SK-N-SH (cell line): Measurements from ENCODE around the gene GPR39. TPM values are rescaled to one million over a fixed set of nuclear protein-coding genes. Genes with fewer than 3 reads are reported as not detected.
A peak's percentile ranks its signal among the peaks of the same experiment; 100 is the strongest.

Experiments
- CTCF ChIA-PET: fragments of 300-600, 350-600 bp; formaldehyde crosslinking; extraction: SDS; loops from one replicate; lab custom pipeline; 2021; lab: Yijun Ruan, JAX
- POLR2A ChIA-PET: fragments of 350-600 bp; sonication (Branson Sonifier 250); formaldehyde crosslinking; extraction: SDS; loops from one replicate; lab custom pipeline; 2020; ENCODE audit warnings: antibody characterized with exemption, inconsistent platforms; lab: Yijun Ruan, JAX
- DNase-seq: peaks from one replicate; pipeline ENCODE4 v3.0.0; 2012
- H2AFZ ChIP-seq: fragments of 200-600 bp; sonication (generic); 2 replicates; pipeline ENCODE4 v1.8.1; 2016; ENCODE audit warnings: antibody characterized with exemption, mild to moderate bottlenecking, low read depth
- H3F3A ChIP-seq: fragments of 200-600 bp; sonication (generic); replicated peaks from 2 replicates; pipeline ENCODE3; 2016; ENCODE audit warnings: antibody characterized with exemption, mild to moderate bottlenecking; ENCODE audit not compliant: insufficient read depth
- H3K27ac ChIP-seq, 2 experiments: fragments of 200-500 bp in 1 of 2; fragments of 200-600 bp in 1 of 2; sonication (Bioruptor generic) in 1 of 2; sonication (generic), shearing (Covaris generic) in 1 of 2; 2 replicates each; pipeline versions ENCODE4 v1.5.1 to v1.6.1; 2014 to 2016; ENCODE audit warnings: low read depth in 2 of 2, inconsistent platforms in 1 of 2, low read length in 1 of 2, mild to moderate bottlenecking in 1 of 2, mixed read lengths in 1 of 2
- H3K27me3 ChIP-seq: fragments of 200-600 bp; sonication (generic), shearing (Covaris generic); 2 replicates; pipeline ENCODE4 v1.6.1; 2016; ENCODE audit warnings: mixed run types; ENCODE audit not compliant: insufficient read depth
- H3K36me3 ChIP-seq, 2 experiments: fragments of 200-500 bp in 1 of 2; fragments of 200-600 bp in 1 of 2; sonication (Bioruptor generic) in 1 of 2; sonication (generic) in 1 of 2; replicated peaks in 1 of 2; 2 replicates each; pipeline versions ENCODE3 to v1.5.1; 2014 to 2016; ENCODE audit warnings: low read length in 1 of 2, mild to moderate bottlenecking in 1 of 2; ENCODE audit not compliant: insufficient read depth in 2 of 2, control insufficient read depth in 1 of 2
- H3K4me1 ChIP-seq, 2 experiments: fragments of 200-500 bp in 1 of 2; fragments of 200-600 bp in 1 of 2; sonication (Bioruptor generic) in 1 of 2; sonication (generic), shearing (Covaris generic) in 1 of 2; 2 replicates each; pipeline versions ENCODE4 v1.5.1 to v1.6.1; 2014 to 2016; ENCODE audit warnings: low read depth in 1 of 2, low read length in 1 of 2, mixed run types in 1 of 2; ENCODE audit not compliant: insufficient read depth in 2 of 2, control insufficient read depth in 1 of 2
- H3K4me2 ChIP-seq: fragments of 200-600 bp; sonication (generic), shearing (Covaris generic); 2 replicates; pipeline ENCODE4 v1.6.1; 2017; ENCODE audit warnings: mixed run types
- H3K4me3 ChIP-seq, 2 experiments: fragments of 200-500 bp in 1 of 2; fragments of 200-600 bp in 1 of 2; sonication (Bioruptor generic) in 1 of 2; sonication (generic), shearing (Covaris generic) in 1 of 2; 2 replicates each; pipeline versions ENCODE4 v1.5.1 to v1.8.1; 2014 to 2016; ENCODE audit warnings: low read depth in 2 of 2, inconsistent platforms in 1 of 2, low read length in 1 of 2, mild to moderate bottlenecking in 1 of 2, mixed read lengths in 1 of 2, moderate library complexity in 1 of 2
- H3K79me2 ChIP-seq: fragments of 200-600 bp; sonication (generic); 2 replicates; pipeline ENCODE4 v1.8.1; 2017; ENCODE audit warnings: mild to moderate bottlenecking; ENCODE audit not compliant: insufficient read depth
- H3K9ac ChIP-seq: fragments of 200-600 bp; sonication (generic); 2 replicates; pipeline ENCODE4 v1.6.1; 2017; ENCODE audit warnings: mixed run types
- H3K9me2 ChIP-seq: fragments of 200-600 bp; sonication (generic); 2 replicates; pipeline ENCODE4 v1.6.1; 2017; ENCODE audit warnings: mixed run types
- H3K9me3 ChIP-seq: fragments of 200-600 bp; sonication (generic); 2 replicates; pipeline ENCODE4 v1.6.1; 2017; ENCODE audit warnings: mixed run types, mild to moderate bottlenecking, moderate library complexity
- H4K20me1 ChIP-seq: fragments of 200-600 bp; sonication (generic); 2 replicates; pipeline ENCODE4 v1.6.1; 2017; ENCODE audit warnings: mild to moderate bottlenecking, mixed run types; ENCODE audit not compliant: insufficient read depth
- EZH2phosphoT487 ChIP-seq: fragments of 200-600 bp; sonication (generic); IDR thresholded peaks from 2 replicates; pipeline ENCODE4 v1.6.1; 2017; ENCODE audit warnings: low read depth, mixed run types, mild to moderate bottlenecking, antibody characterized with exemption, moderate library complexity, borderline replicate concordance
- FOSL2 ChIP-seq: IDR thresholded peaks from 2 replicates; pipeline ENCODE4 v1.4.0; 2012; ENCODE audit warnings: low read depth, mild to moderate bottlenecking, moderate library complexity, borderline replicate concordance
- GABPA ChIP-seq: IDR thresholded peaks from 2 replicates; pipeline ENCODE4 v1.4.0; 2012; ENCODE audit warnings: low read depth, mild to moderate bottlenecking
- IRF3 ChIP-seq: fragments of 150-350 bp; IDR thresholded peaks from 2 replicates; pipeline ENCODE4 v1.6.1; 2016; ENCODE audit warnings: mild to moderate bottlenecking, low read depth, low read length
- JUND ChIP-seq: IDR thresholded peaks from 2 replicates; pipeline ENCODE4 v1.4.0; 2012
- MAX ChIP-seq: IDR thresholded peaks from 2 replicates; pipeline ENCODE4 v1.4.0; 2012; ENCODE audit warnings: low read depth
- MEF2A ChIP-seq: IDR thresholded peaks from 2 replicates; pipeline ENCODE4 v1.4.0; 2012; ENCODE audit warnings: low read depth, borderline replicate concordance
- NFIC ChIP-seq: IDR thresholded peaks from 2 replicates; pipeline ENCODE4 v1.4.0; 2012; ENCODE audit warnings: borderline replicate concordance
- RAD21 ChIP-seq: IDR thresholded peaks from 2 replicates; pipeline ENCODE4 v1.6.1; 2012; ENCODE audit warnings: mild to moderate bottlenecking, low read length
- REST ChIP-seq: IDR thresholded peaks from 2 replicates; pipeline ENCODE4 v1.6.1; 2012; ENCODE audit warnings: mild to moderate bottlenecking, low read depth, low read length, moderate library complexity
- SMC3 ChIP-seq: IDR thresholded peaks from 2 replicates; pipeline ENCODE4 v1.6.1; 2012; ENCODE audit warnings: low read depth, low read length, improper control_type of control experiment
- USF1 ChIP-seq: IDR thresholded peaks from 2 replicates; pipeline ENCODE4 v1.4.0; 2012; ENCODE audit warnings: low read depth, borderline replicate concordance
- ZBTB33 ChIP-seq: IDR thresholded peaks from 2 replicates; pipeline ENCODE4 v1.4.0; 2012; ENCODE audit warnings: low read depth, borderline replicate concordance
- WGBS: methylation state at CpG from one replicate; pipeline ENCODE4 v1.1.6; 2017; ENCODE audit warnings: low lambda C conversion rate; 5-methylcytosine and 5-hydroxymethylcytosine counted together
- polyA plus RNA-seq, 3 experiments: library from polyadenylated mRNA; depleted of rRNA; stranded (reverse); fragments of >200 nt; gene quantifications; 2 replicates each; pipeline ENCODE4 v1.2.3, GENCODE V29; 2012

The GPR39 gene
- polyA plus RNA-seq, 1 of the 3 experiments (the other 2 are of a cell fraction), result 2.3 TPM

GRCh38 chr2:132521341-132521740, 104.7 kb downstream of the GPR39 start:
- Histone ChIP-seq H3K27ac (no peak overlapping the region), H3K36me3 (no peaks in the 10 kb centered on the region), H3K4me2 (no peak overlapping the region), H3K79me2 (no peaks in the 10 kb centered on the region), H3K9me3 (no peaks in the 10 kb centered on the region), H3F3A (no peaks in the 10 kb centered on the region), H3K9ac (no peak overlapping the region), H3K4me3 (no peak overlapping the region), H4K20me1 (no peaks in the 10 kb centered on the region), H3K9me2 (no peaks in the 10 kb centered on the region), H3K4me1 (peaks cover 0 to 14% of the 10 kb centered on the region in 2 experiments; a peak in 2 of 4 replicates), H3K27me3 (no peaks in the 10 kb centered on the region), H2AFZ (no peak overlapping the region)
- POLR2A ChIA-PET, result no interaction called here
- TF ChIP-seq REST, result no peak
- TF ChIP-seq NFIC, result peak; percentile 39; the same call in 1 of the 2 replicates
- TF ChIP-seq MAX, result no peak
- no peak for TF ChIP-seq USF1
- TF ChIP-seq SMC3, result no peak
- TF ChIP-seq JUND, result 0 out of 2 replicates have a peak, but pooled peaks have one; percentile 7
- no peak for TF ChIP-seq ZBTB33
- no peak for TF ChIP-seq EZH2phosphoT487
- no peak for TF ChIP-seq IRF3
- peak; percentile 45 for TF ChIP-seq FOSL2
- TF ChIP-seq MEF2A, result no peak
- no peak for TF ChIP-seq GABPA
- no peak for TF ChIP-seq RAD21
- no peak for DNase-seq
- CTCF ChIA-PET, result no interaction called here
- WGBS, result 25% methylated on average over 3 of the region's 3 CpGs
